Ramos (cell line): Measurements from ENCODE around the gene DEXI.

Experiments
- in situ Hi-C: fragments of 300-500 bp; cut with MboI; formaldehyde crosslinking; loops from one replicate; pipeline ENCODE4 v1.14.3; 2022; ENCODE audit warnings: low sequenced_read_pairs; ENCODE audit not compliant: unreplicated experiment

The DEXI gene

GRCh38 chr16:10879681-10880589, 62.3 kb downstream of the DEXI start:
- in situ Hi-C loops, result loop anchor here (25.0 kb wide), 1 partner anchor 1793 kb away; the partner anchor contains the start of gene HAPSTR1
